Glutamatergic neuron (in vitro differentiated cells): ENCODE measurements around the gene PPP1R14C. TPM values are rescaled to one million over a fixed set of nuclear protein-coding genes. Genes with fewer than 3 reads are reported as not detected.

Experiments used
- DNase-seq: peaks from one replicate; pipeline ENCODE4 v3.0.0; 2022
- H3K27ac Mint-ChIP-seq: one replicate; pipeline ENCODE4 v1.8.0; 2020; ENCODE audit warnings: mild to moderate bottlenecking, mixed read lengths, inconsistent platforms; ENCODE audit not compliant: unreplicated experiment
- H3K27me3 Mint-ChIP-seq: one replicate; pipeline ENCODE4 v1.8.0; 2020; ENCODE audit warnings: mild to moderate bottlenecking, moderate library complexity, mixed read lengths, inconsistent platforms; ENCODE audit not compliant: unreplicated experiment
- H3K36me3 Mint-ChIP-seq: one replicate; pipeline ENCODE4 v1.8.0; 2020; ENCODE audit warnings: mild to moderate bottlenecking, mixed read lengths, inconsistent platforms; ENCODE audit not compliant: unreplicated experiment
- H3K4me1 Mint-ChIP-seq: one replicate; pipeline ENCODE4 v1.8.0; 2020; ENCODE audit warnings: mild to moderate bottlenecking, low read depth, mixed read lengths, inconsistent platforms; ENCODE audit not compliant: unreplicated experiment
- H3K4me3 Mint-ChIP-seq: one replicate; pipeline ENCODE4 v1.8.0; 2020; ENCODE audit warnings: mild to moderate bottlenecking, mixed read lengths, inconsistent platforms; ENCODE audit not compliant: unreplicated experiment
- H3K9me3 Mint-ChIP-seq: one replicate; pipeline ENCODE4 v1.8.0; 2020; ENCODE audit warnings: mild to moderate bottlenecking, moderate library complexity, mixed read lengths, inconsistent platforms; ENCODE audit not compliant: unreplicated experiment
- total RNA-seq: library from RNA; stranded (reverse); fragmentation: NEBNext Ultra II Directional; extraction: Animal tissue kit (Norgen Biotek cat#: 25700); gene quantifications from one replicate; pipeline ENCODE4 v1.2.1, GENCODE V29; 2021; ENCODE audit not compliant: unreplicated experiment
- TF ChIP-seq, protein P1 (sequence below): fragments of 200-600 bp; sonication (generic); IDR thresholded peaks from one replicate; pipeline ENCODE4 v1.5.0; 2021; ENCODE audit not compliant: partially characterized antibody, unreplicated experiment

Gene PPP1R14C
- total RNA-seq, 1 donor from 2014 or later = 4.1 TPM

GRCh38 chr6:150146436-150146835 is 3.6 kb downstream of the PPP1R14C start:
- no peak overlapping the region for H3K4me3 Mint-ChIP-seq
- H3K27me3 Mint-ChIP-seq = peaks cover 16% of the 10 kb centered on the region
- peaks cover 11% of the 10 kb centered on the region for H3K4me1 Mint-ChIP-seq

GRCh38 chr6:150149146-150149545 is 6.3 kb downstream of the PPP1R14C start:
- Mint-ChIP-seq H3K27me3 (peaks cover 5% of the 10 kb centered on the region), H3K27ac (no peak overlapping the region), H3K36me3 (no peaks in the 10 kb centered on the region), H3K9me3 (peaks cover 5% of the 10 kb centered on the region), H3K4me3 (no peak overlapping the region), H3K4me1 (peaks cover 11% of the 10 kb centered on the region)
- TF ChIP-seq, protein P1, sequence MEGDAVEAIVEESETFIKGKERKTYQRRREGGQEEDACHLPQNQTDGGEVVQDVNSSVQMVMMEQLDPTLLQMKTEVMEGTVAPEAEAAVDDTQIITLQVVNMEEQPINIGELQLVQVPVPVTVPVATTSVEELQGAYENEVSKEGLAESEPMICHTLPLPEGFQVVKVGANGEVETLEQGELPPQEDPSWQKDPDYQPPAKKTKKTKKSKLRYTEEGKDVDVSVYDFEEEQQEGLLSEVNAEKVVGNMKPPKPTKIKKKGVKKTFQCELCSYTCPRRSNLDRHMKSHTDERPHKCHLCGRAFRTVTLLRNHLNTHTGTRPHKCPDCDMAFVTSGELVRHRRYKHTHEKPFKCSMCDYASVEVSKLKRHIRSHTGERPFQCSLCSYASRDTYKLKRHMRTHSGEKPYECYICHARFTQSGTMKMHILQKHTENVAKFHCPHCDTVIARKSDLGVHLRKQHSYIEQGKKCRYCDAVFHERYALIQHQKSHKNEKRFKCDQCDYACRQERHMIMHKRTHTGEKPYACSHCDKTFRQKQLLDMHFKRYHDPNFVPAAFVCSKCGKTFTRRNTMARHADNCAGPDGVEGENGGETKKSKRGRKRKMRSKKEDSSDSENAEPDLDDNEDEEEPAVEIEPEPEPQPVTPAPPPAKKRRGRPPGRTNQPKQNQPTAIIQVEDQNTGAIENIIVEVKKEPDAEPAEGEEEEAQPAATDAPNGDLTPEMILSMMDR = no peak
- no peak for DNase-seq

More at GRCh38 chr6:150146436-150146835, 3.6 kb downstream of the PPP1R14C start:
- TF ChIP-seq, protein P1 = no peak
- Mint-ChIP-seq H3K9me3 (peaks cover 8% of the 10 kb centered on the region), H3K36me3 (no peaks in the 10 kb centered on the region), H3K27ac (no peak overlapping the region)
- no peak for DNase-seq

DNA sequence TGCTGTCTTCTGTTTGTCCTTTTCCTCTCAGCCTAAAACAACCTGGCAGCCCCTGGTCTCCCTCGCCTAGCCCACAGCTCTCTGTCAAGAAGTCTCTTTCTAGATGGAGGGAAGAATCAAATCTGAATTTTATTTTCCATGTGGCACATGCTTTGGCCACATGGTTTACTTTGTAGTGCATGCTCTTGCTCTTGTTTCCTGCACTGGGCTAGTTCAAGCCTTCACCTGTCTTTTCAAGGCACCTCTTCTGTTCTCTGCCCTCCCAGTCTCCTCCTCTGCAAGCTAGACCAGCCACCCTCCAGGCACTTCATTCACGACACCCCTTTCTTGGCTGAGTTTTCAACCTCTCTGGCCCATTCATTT is 7.6 kb downstream of the PPP1R14C start:
- Mint-ChIP-seq H3K9me3 (no peaks in the 10 kb centered on the region), H3K36me3 (no peaks in the 10 kb centered on the region), H3K27me3 (peaks cover 2% of the 10 kb centered on the region), H3K4me1 (peaks cover 8% of the 10 kb centered on the region), H3K27ac (no peak overlapping the region), H3K4me3 (no peak overlapping the region)
- DNase-seq = no peak
- TF ChIP-seq, protein P1 = no peak

DNA sequence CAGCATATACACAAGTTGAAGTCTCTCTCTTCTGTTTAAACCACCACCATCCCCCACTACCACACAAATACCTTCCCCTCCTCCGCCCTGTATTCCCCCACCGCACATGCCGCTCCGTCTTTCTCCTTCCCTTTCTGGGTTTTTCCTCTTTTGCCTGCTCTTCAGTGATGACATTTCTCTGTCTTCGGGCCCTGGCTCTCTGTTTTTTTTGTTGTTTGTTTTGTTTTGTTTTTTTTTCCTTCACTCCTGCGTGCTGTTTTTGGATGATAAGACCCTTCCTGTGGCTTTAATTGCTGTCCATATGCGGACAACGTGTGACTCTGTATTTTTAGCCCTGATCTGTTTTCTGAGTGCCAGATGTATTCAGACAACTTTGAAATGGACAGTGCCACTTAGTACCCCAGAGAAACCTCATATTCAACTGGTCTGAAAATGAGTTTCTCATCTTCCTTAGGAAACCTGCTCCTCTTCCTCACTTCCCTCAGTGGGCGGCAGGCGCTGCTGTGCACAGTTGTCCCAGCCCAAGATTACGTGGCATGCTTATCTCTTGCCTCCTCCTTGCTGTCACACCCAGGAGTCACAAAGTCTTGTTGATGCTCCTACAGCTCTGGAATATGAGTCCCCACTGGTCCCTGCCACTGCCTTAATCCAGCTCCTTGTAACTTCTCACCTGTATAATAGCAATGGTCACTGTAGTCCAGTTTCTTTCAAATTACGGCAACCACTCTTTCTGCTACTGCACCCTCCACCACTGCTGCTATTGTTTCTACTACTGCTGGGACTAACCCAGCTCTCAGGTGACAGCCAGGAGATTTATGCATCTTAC is 8.2 kb downstream of the PPP1R14C start:
- no peak for DNase-seq
- peaks cover 8% of the 10 kb centered on the region for H3K4me1 Mint-ChIP-seq
- no peaks in the 10 kb centered on the region for H3K36me3 Mint-ChIP-seq
- TF ChIP-seq, protein P1 = no peak
- no peak overlapping the region for H3K27ac Mint-ChIP-seq
- no peak overlapping the region for H3K4me3 Mint-ChIP-seq
- H3K27me3 Mint-ChIP-seq = peaks cover 2% of the 10 kb centered on the region
- no peaks in the 10 kb centered on the region for H3K9me3 Mint-ChIP-seq
